HepG2 (cell line): ENCODE data around the gene SEPHS2. TPM values are rescaled to one million over a fixed set of nuclear protein-coding genes. Genes with fewer than 3 reads are reported as not detected.

Experiments used
- ATM ChIP-seq: fragments of 450-650 bp; IDR thresholded peaks from 2 replicates; pipeline ENCODE4 v1.7.1; 2017; ENCODE audit warnings: mild to moderate bottlenecking, borderline replicate concordance
- CREB1 ChIP-seq, 2 experiments: fragments of 450-650 bp in 1 of 2; IDR thresholded peaks; 2 replicates each; pipeline ENCODE4 v1.6.1; 2016 to 2017; ENCODE audit warnings: control low read depth in 1 of 2, mild to moderate bottlenecking in 1 of 2, missing compliant biosample characterization in 1 of 2, missing genetic modification characterization in 1 of 2
- DNMT1 ChIP-seq: sonication (generic); formaldehyde crosslinking; IDR thresholded peaks from 2 replicates; pipeline ENCODE4 v1.5.1; 2020; ENCODE audit warnings: mild to moderate bottlenecking, missing genetic modification reagents
- DRAP1 ChIP-seq: IDR thresholded peaks from 2 replicates; pipeline ENCODE4 v1.6.1; 2016; ENCODE audit warnings: missing genetic modification reagents, missing compliant biosample characterization
- FOXA3 ChIP-seq: IDR thresholded peaks from 2 replicates; pipeline ENCODE4 v1.6.1; 2016; ENCODE audit warnings: missing genetic modification reagents, missing compliant biosample characterization
- GTF3A ChIP-seq: sonication (generic); formaldehyde crosslinking; conservative IDR thresholded peaks from 2 replicates; pipeline ENCODE4 v1.4.0; 2020; ENCODE audit warnings: mild to moderate bottlenecking, missing genetic modification reagents
- HCFC1 ChIP-seq: fragments of 150-350 bp; IDR thresholded peaks from 2 replicates; pipeline ENCODE4 v1.6.1; 2014; ENCODE audit warnings: low read depth, low read length
- HOXA5 ChIP-seq: sonication (generic); formaldehyde crosslinking; IDR thresholded peaks from 2 replicates; pipeline ENCODE4 v1.4.0; 2020; ENCODE audit warnings: missing genetic modification reagents
- MAFF ChIP-seq: IDR thresholded peaks from 2 replicates; pipeline ENCODE4 v1.6.1; 2011; ENCODE audit warnings: low read depth, low read length, improper control_type of control experiment
- MZF1 ChIP-seq: sonication (generic); formaldehyde crosslinking; IDR thresholded peaks from 2 replicates; pipeline ENCODE4 v1.8.1; 2023; ENCODE audit warnings: mild to moderate bottlenecking, missing genetic modification reagents, borderline replicate concordance
- NFATC3 ChIP-seq: sonication (generic); formaldehyde crosslinking; IDR thresholded peaks from 2 replicates; pipeline ENCODE4 v1.5.1; 2020; ENCODE audit warnings: mild to moderate bottlenecking, missing genetic modification reagents
- PAF1 ChIP-seq: IDR thresholded peaks from 2 replicates; pipeline ENCODE4 v1.6.1; 2016; ENCODE audit warnings: missing genetic modification reagents, missing compliant biosample characterization
- PHF20 ChIP-seq: sonication (generic); formaldehyde crosslinking; IDR thresholded peaks from 2 replicates; pipeline ENCODE4 v1.5.0; 2020; ENCODE audit warnings: mild to moderate bottlenecking, missing genetic modification reagents
- RBAK ChIP-seq: sonication (generic); formaldehyde crosslinking; IDR thresholded peaks from 2 replicates; pipeline ENCODE4 v1.5.1; 2020; ENCODE audit warnings: mild to moderate bottlenecking, missing genetic modification reagents
- SMAD1 ChIP-seq: sonication (generic); formaldehyde crosslinking; IDR thresholded peaks from 2 replicates; pipeline ENCODE4 v1.4.0; 2020; ENCODE audit warnings: missing genetic modification reagents, low read depth, mild to moderate bottlenecking, borderline replicate concordance
- SNRNP70 ChIP-seq: fragments of 200-400 bp; formaldehyde crosslinking; IDR thresholded peaks from 2 replicates; pipeline ENCODE4 v1.6.1; 2017; ENCODE audit warnings: mild to moderate bottlenecking, low read depth, low read length, moderate library complexity
- SP1 ChIP-seq, 2 experiments: fragments of 450-650 bp in 1 of 2; sonication (generic) in 1 of 2; formaldehyde crosslinking in 1 of 2; IDR thresholded peaks; 2 replicates each; pipeline versions ENCODE4 v1.4.0 to v1.6.1; 2016 to 2020; ENCODE audit warnings: missing genetic modification reagents in 1 of 2
- TARDBP ChIP-seq: sonication (generic); formaldehyde crosslinking; IDR thresholded peaks from 2 replicates; pipeline ENCODE4 v1.8.0; 2022; ENCODE audit warnings: mild to moderate bottlenecking, missing genetic modification reagents
- TCF7 ChIP-seq: sonication (generic); IDR thresholded peaks from 2 replicates; pipeline ENCODE4 v1.6.1; 2016; ENCODE audit warnings: antibody characterized with exemption, low read depth
- TCF7L2 ChIP-seq: IDR thresholded peaks from 2 replicates; pipeline ENCODE4 v1.6.1; 2011; ENCODE audit warnings: mild to moderate bottlenecking, low read depth, low read length, moderate library complexity
- ZBTB26 ChIP-seq: IDR thresholded peaks from 2 replicates; pipeline ENCODE4 v1.6.1; 2016; ENCODE audit warnings: missing compliant biosample characterization, missing genetic modification reagents, borderline replicate concordance
- ZHX2 ChIP-seq, 2 experiments: sonication (generic) in 1 of 2; formaldehyde crosslinking in 1 of 2; IDR thresholded peaks; 2 replicates each; pipeline versions ENCODE4 v1.6.1 to v1.9.0; 2014 to 2022; ENCODE audit warnings: antibody characterized with exemption in 1 of 2, borderline replicate concordance in 1 of 2, inconsistent platforms in 1 of 2, low read depth in 1 of 2, missing genetic modification reagents in 1 of 2
- ZNF564 ChIP-seq: sonication (generic); formaldehyde crosslinking; IDR thresholded peaks from 2 replicates; pipeline ENCODE4 v1.8.1; 2023; ENCODE audit warnings: mild to moderate bottlenecking, missing genetic modification reagents
- ZNF713 ChIP-seq: sonication (generic); formaldehyde crosslinking; IDR thresholded peaks from 2 replicates; pipeline ENCODE4 v1.4.0; 2020; ENCODE audit warnings: mild to moderate bottlenecking, missing genetic modification reagents
- ZNF777 ChIP-seq: sonication (generic); formaldehyde crosslinking; IDR thresholded peaks from 2 replicates; pipeline ENCODE4 v1.4.0; 2020; ENCODE audit warnings: missing genetic modification reagents
- ZNF83 ChIP-seq: sonication (generic); formaldehyde crosslinking; IDR thresholded peaks from 2 replicates; pipeline ENCODE4 v1.4.0; 2020; ENCODE audit warnings: missing genetic modification reagents, mild to moderate bottlenecking, borderline replicate concordance
- ZSCAN29 ChIP-seq: sonication (generic); formaldehyde crosslinking; conservative IDR thresholded peaks from 2 replicates; pipeline ENCODE4 v1.4.0; 2020; ENCODE audit warnings: mild to moderate bottlenecking, missing genetic modification reagents
- polyA plus RNA-seq, 8 experiments: library from polyadenylated mRNA; depleted of rRNA in 3 of 8; stranded (reverse) in 7 of 8; unstranded in 1 of 8; fragments of >200 nt; fragmentation: Illumina TruSeq in 4 of 8; extraction: Trizol in 4 of 8; gene quantifications; 2 replicates each; pipeline versions ENCODE4 v1.2.1 to v1.2.3, GENCODE V29; 2011 to 2016; ENCODE audit warnings: low read depth in 4 of 8, missing spikeins in 1 of 8, mixed read lengths in 1 of 8; ENCODE audit not compliant: insufficient read depth in 1 of 8
- total RNA-seq, 5 experiments: library from RNA; depleted of rRNA; stranded (reverse); fragments of >200 nt; fragmentation: Illumina TruSeq; extraction: Trizol; gene quantifications; 2 replicates each; pipeline ENCODE4 v1.2.3, GENCODE V29; 2016; ENCODE audit warnings: low read depth in 1 of 5

SEPHS2 gene
- total and polyA plus RNA-seq, 2 of the 13 experiments (the other 11 are each of a cell fraction or from before 2014, with no cell fraction given): 20.7 to 127 TPM

- TF ChIP-seq DNMT1 (CRISPR knock-in tag) (no peak), MZF1 (CRISPR knock-in tag) (no peak), ZNF777 (CRISPR knock-in tag) (no peak), NFATC3 (CRISPR knock-in tag) (no peak), TCF7L2 (no peak), PHF20 (no peak), ZNF713 (CRISPR knock-in tag) (no peak), PAF1 (CRISPR knock-in tag) (no peak), SNRNP70 (no peak), TCF7 (no peak), ZNF83 (CRISPR knock-in tag) (no peak), FOXA3 (CRISPR knock-in tag) (no peak), CREB1 (IDR thresholded peaks at IDR 0.05) (no peak), CREB1 (CRISPR knock-in tag; IDR thresholded peaks at IDR 0.05) (no peak), SP1 (IDR thresholded peaks at IDR 0.05) (no peak), SP1 (CRISPR knock-in tag; IDR thresholded peaks at IDR 0.05) (no peak), DRAP1 (CRISPR knock-in tag) (no peak), RBAK (CRISPR knock-in tag) (no peak), ZNF564 (CRISPR knock-in tag) (no peak), MAFF (no peak), ZHX2 (IDR thresholded peaks at IDR 0.05; ENCODE audit: low read depth) (no peak), ZHX2 (CRISPR knock-in tag; IDR thresholded peaks at IDR 0.05; ENCODE audit: borderline replicate concordance) (no peak), ZBTB26 (no peak), SMAD1 (CRISPR knock-in tag) (no peak), TARDBP (CRISPR knock-in tag) (peak; percentile 7; the same call in 1 of the 2 replicates), ATM (no peak), GTF3A (CRISPR knock-in tag) (no peak), HCFC1 (no peak), HOXA5 (CRISPR knock-in tag) (no peak), ZSCAN29 (CRISPR knock-in tag) (no peak)
Observed at GRCh38 chr16:30429418-30429677, 16.3 kb downstream of the SEPHS2 start (continued).
